Measurements from ENCODE around the gene IQCH. TPM values are rescaled to one million over a fixed set of nuclear protein-coding genes. Genes with fewer than 3 reads are reported as not detected.

Gene IQCH
- total and polyA plus RNA-seq, 2 donors from 2014 or later: 3.2 to 7.7 TPM

DNA sequence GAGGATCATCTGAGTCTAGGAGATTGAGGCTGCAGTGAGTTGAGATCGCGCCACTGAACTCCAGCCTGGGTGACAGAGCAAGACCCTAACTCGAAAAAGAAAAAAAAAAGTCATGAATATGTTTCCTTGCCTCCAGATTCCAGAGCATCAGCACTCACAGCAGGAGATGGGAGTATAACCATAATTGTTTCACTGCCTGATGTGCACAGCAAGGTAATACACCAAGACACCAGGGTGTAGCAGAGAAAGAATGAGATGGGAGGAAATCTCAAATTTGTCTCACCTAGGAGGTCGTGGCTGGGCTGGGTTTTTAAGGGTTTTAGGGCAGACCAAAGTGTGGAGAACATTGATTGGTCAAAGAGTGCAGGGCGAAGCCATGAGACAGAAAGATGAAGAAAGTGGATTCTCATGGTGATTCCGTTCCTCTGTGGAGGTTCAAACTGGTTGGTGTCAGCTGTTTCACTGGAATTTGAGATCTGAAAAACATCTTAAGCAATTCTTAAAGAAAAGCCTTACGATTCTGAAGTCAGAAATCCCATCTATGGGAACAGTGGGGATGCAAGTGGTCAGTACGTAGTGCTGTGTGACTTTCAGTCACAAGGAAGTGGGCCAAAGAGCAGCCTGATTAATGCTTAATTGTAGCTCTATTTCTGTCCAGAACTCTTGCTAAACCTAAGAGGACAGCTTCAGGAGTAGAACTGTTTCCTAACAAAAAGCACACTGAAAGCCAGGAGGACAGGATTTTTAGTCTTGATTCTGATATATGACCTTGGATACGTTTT is 258.5 kb downstream of the IQCH start:
- no peaks in the 10 kb centered on the region for H3K4me1 ChIP-seq (ENCODE audit: control insufficient read depth in 2 of 3, insufficient read depth in 2 of 3, low read depth in 1 of 3, low read length in 3 of 3)
- H3K9ac ChIP-seq (ENCODE audit: low read length in 3 of 3): no peak overlapping the region
- DNase-seq: no peak
- peaks cover 0 to 4% (median 0%) of the 10 kb centered on the region in 3 donors for H3K36me3 ChIP-seq (ENCODE audit: control insufficient read depth in 2 of 3, insufficient read depth in 3 of 3, low read length in 3 of 3)
- H3K27ac ChIP-seq (ENCODE audit: low read depth in 2 of 2, low read length in 2 of 2): no peak overlapping the region
- FAIRE-seq: no peak
- no peaks in the 10 kb centered on the region for H3K27me3 ChIP-seq (ENCODE audit: control insufficient read depth, insufficient read depth, low read length)
- intact Hi-C loops (cut with DNase I): no loop called here
- no peak overlapping the region for H3K4me3 ChIP-seq (ENCODE audit: low read length in 3 of 3)
- TF ChIP-seq, protein P1, sequence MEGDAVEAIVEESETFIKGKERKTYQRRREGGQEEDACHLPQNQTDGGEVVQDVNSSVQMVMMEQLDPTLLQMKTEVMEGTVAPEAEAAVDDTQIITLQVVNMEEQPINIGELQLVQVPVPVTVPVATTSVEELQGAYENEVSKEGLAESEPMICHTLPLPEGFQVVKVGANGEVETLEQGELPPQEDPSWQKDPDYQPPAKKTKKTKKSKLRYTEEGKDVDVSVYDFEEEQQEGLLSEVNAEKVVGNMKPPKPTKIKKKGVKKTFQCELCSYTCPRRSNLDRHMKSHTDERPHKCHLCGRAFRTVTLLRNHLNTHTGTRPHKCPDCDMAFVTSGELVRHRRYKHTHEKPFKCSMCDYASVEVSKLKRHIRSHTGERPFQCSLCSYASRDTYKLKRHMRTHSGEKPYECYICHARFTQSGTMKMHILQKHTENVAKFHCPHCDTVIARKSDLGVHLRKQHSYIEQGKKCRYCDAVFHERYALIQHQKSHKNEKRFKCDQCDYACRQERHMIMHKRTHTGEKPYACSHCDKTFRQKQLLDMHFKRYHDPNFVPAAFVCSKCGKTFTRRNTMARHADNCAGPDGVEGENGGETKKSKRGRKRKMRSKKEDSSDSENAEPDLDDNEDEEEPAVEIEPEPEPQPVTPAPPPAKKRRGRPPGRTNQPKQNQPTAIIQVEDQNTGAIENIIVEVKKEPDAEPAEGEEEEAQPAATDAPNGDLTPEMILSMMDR (IDR thresholded peaks at IDR 0.05; ENCODE audit: borderline replicate concordance, extremely low read depth, insufficient read depth): no peak
- H3K9me3 ChIP-seq (ENCODE audit: control insufficient read depth in 2 of 3, insufficient read depth in 1 of 3, low read length in 3 of 3): no peaks in the 10 kb centered on the region

DNA sequence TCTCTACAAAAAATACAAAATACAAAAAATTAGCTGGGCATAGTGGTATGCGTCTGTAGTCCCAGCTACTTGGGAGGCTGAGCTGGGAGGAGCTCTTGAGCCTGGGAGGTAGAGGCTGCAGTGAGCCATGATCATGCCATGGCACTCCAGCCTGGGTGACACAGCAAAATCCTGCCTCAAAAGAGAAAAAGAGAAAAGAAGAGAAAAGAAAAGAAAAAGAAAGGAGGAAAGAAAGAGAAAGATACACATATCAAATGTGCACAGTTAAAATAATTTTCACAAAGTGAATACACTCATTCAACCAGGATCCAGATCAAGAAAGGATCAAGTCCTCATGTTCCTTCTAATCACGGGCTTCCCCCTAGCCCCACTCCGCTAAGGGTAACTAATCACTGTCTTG is 260.5 kb downstream of the IQCH start:
- no peak overlapping the region for H3K27ac ChIP-seq (ENCODE audit: low read depth in 2 of 2, low read length in 2 of 2)
- H3K9me3 ChIP-seq (ENCODE audit: control insufficient read depth in 2 of 3, insufficient read depth in 1 of 3, low read length in 3 of 3): no peaks in the 10 kb centered on the region
- H3K9ac ChIP-seq (ENCODE audit: low read length in 3 of 3): no peak overlapping the region
- H3K27me3 ChIP-seq (ENCODE audit: control insufficient read depth, insufficient read depth, low read length): no peaks in the 10 kb centered on the region
- H3K4me1 ChIP-seq (ENCODE audit: control insufficient read depth in 2 of 3, insufficient read depth in 2 of 3, low read depth in 1 of 3, low read length in 3 of 3): no peaks in the 10 kb centered on the region
- TF ChIP-seq, protein P1 (IDR thresholded peaks at IDR 0.05; ENCODE audit: borderline replicate concordance, extremely low read depth, insufficient read depth): no peak
- DNase-seq: no peak
- H3K36me3 ChIP-seq (ENCODE audit: control insufficient read depth in 2 of 3, insufficient read depth in 3 of 3, low read length in 3 of 3): peaks cover 0 to 4% (median 0%) of the 10 kb centered on the region in 3 donors
- H3K4me3 ChIP-seq (ENCODE audit: low read length in 3 of 3): no peak overlapping the region
- intact Hi-C loops (cut with DNase I): no loop called here
- FAIRE-seq: no peak

DNA sequence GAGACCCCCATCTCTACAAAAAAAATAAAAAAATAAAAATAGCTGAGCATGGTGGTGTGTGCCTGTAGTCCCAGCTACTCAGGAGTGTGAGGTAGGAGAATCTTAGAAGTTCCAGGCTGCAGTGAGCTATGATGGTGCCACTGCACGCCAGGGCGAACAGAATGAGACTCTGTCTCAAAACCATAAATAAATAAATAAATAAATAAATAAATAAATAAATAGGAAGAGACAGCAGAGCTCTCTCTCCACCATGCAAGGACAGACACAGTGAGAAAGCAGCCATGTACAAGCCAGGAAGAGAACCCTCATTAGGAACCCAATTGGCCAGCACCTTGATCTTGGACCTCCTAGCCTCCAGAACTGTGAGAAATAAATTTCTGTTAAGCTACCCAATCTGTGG is 261.0 kb downstream of the IQCH start:
- Histone ChIP-seq H3K27ac (ENCODE audit: low read depth in 2 of 2, low read length in 2 of 2) (no peak overlapping the region), H3K27me3 (ENCODE audit: control insufficient read depth, insufficient read depth, low read length) (no peaks in the 10 kb centered on the region), H3K9me3 (ENCODE audit: control insufficient read depth in 2 of 3, insufficient read depth in 1 of 3, low read length in 3 of 3) (no peaks in the 10 kb centered on the region), H3K4me3 (ENCODE audit: low read length in 3 of 3) (no peak overlapping the region), H3K9ac (ENCODE audit: low read length in 3 of 3) (no peak overlapping the region), H3K36me3 (ENCODE audit: control insufficient read depth in 2 of 3, insufficient read depth in 3 of 3, low read length in 3 of 3) (peaks cover 0 to 4% (median 0%) of the 10 kb centered on the region in 3 donors), H3K4me1 (ENCODE audit: control insufficient read depth in 2 of 3, insufficient read depth in 2 of 3, low read depth in 1 of 3, low read length in 3 of 3) (no peaks in the 10 kb centered on the region)
- DNase-seq (no peak), FAIRE-seq (no peak)
- intact Hi-C loops (cut with DNase I): no loop called here
- TF ChIP-seq, protein P1 (IDR thresholded peaks at IDR 0.05; ENCODE audit: borderline replicate concordance, extremely low read depth, insufficient read depth): no peak
